ENCODE measurements around the gene MAGI2. TPM values are rescaled to one million over a fixed set of nuclear protein-coding genes. Genes with fewer than 3 reads are reported as not detected.
A peak's percentile ranks its signal among the peaks of the same experiment; 100 is the strongest.

MAGI2 gene
- total and polyA plus RNA-seq, 2 experiments from 2014 or later: 10.4 to 26.4 TPM

- TF ChIP-seq ZNF462 (CRISPR knock-in tag; IDR thresholded peaks at IDR 0.05): no peak
- TF ChIP-seq REST (IDR thresholded peaks at IDR 0.05; ENCODE audit: unreplicated experiment): no peak
- no peak for TF ChIP-seq ETS1 (IDR thresholded peaks at IDR 0.05)
Observed at GRCh38 chr7:79272938-79273337, 180.5 kb downstream of the MAGI2 start (continued).

- Mint-ChIP-seq H3K4me3 (no peak overlapping the region), H3K4me1 (peaks cover 5% of the 10 kb centered on the region; the same call in 1 of the 3 replicates), H3K27me3 (ENCODE audit: insufficient read depth, low read depth, poor library complexity) (no peaks in the 10 kb centered on the region), H3K27ac (no peak overlapping the region), H3K36me3 (ENCODE audit: low read depth) (no peaks in the 10 kb centered on the region), H3K9me3 (no peaks in the 10 kb centered on the region)
- peak; percentile 62 for DNase-seq (ENCODE audit: low spot score)
- no peak overlapping the region for H2AFZ ChIP-seq
- no peak overlapping the region for H3K4me2 ChIP-seq
- no peaks in the 10 kb centered on the region for H3F3A ChIP-seq (replicated peaks; ENCODE audit: low read depth)
- no peaks in the 10 kb centered on the region for H3K36me3 ChIP-seq (ENCODE audit: insufficient read depth)
- no peaks in the 10 kb centered on the region for H4K20me1 ChIP-seq (replicated peaks; ENCODE audit: insufficient read depth)
- no peak overlapping the region for H3K27ac ChIP-seq (ENCODE audit: low read depth)
- H3K4me1 ChIP-seq (ENCODE audit: insufficient read depth): no peaks in the 10 kb centered on the region
- no peaks in the 10 kb centered on the region for H3K27me3 ChIP-seq (ENCODE audit: insufficient read depth)
- no peaks in the 10 kb centered on the region for H3K79me2 ChIP-seq (replicated peaks; ENCODE audit: insufficient read depth)
- H3K4me3 ChIP-seq: no peak overlapping the region
- TF ChIP-seq POLR2AphosphoS5 (IDR thresholded peaks at IDR 0.05; ENCODE audit: low read depth) (no peak), CTCF (conservative IDR thresholded peaks at IDR 0.05; ENCODE audit: low read depth in 2 of 2) (peak; percentile 60 to 86)
- no peak for ATAC-seq
- H3K9me2 ChIP-seq (ENCODE audit: insufficient read depth): no peaks in the 10 kb centered on the region
Observed at GRCh38 chr7:79272066-79272669, 181.3 kb downstream of the MAGI2 start.
